Neural cell (in vitro differentiated cells): Measurements from ENCODE around the gene SPACA4.

Experiments used
- EP300 ChIP-seq: fragments of 450-650 bp; conservative IDR thresholded peaks from 2 replicates; pipeline ENCODE4 v1.6.1; 2014; ENCODE audit warnings: antibody characterized with exemption, mild to moderate bottlenecking, moderate library complexity; ENCODE audit not compliant: poor library complexity, severe bottlenecking
- EZH2 ChIP-seq: fragments of 200-600, 300-800 bp; shearing (Covaris generic), sonication (generic); IDR thresholded peaks from 2 replicates; pipeline ENCODE4 v1.6.1; 2014; ENCODE audit warnings: antibody characterized with exemption, low read length, borderline replicate concordance, mild to moderate bottlenecking; ENCODE audit not compliant: insufficient read depth, poor library complexity, severe bottlenecking
- MXI1 ChIP-seq: fragments of 450-650 bp; conservative IDR thresholded peaks from 2 replicates; pipeline ENCODE4 v1.6.1; 2014; ENCODE audit warnings: antibody characterized with exemption, mild to moderate bottlenecking; ENCODE audit not compliant: poor library complexity, severe bottlenecking
- POLR2AphosphoS5 ChIP-seq: IDR thresholded peaks from 2 replicates; pipeline ENCODE4 v1.6.1; 2012
- RAD21 ChIP-seq: fragments of 450-650 bp; conservative IDR thresholded peaks from 2 replicates; pipeline ENCODE4 v1.6.1; 2014; ENCODE audit warnings: antibody characterized with exemption, mild to moderate bottlenecking, moderate library complexity
- TAF1 ChIP-seq: IDR thresholded peaks from 2 replicates; pipeline ENCODE4 v1.6.1; 2012; ENCODE audit warnings: low read depth
- TF ChIP-seq, protein P1 (sequence below): fragments of 450-650 bp; IDR thresholded peaks from 2 replicates; pipeline ENCODE4 v1.5.1; 2014; ENCODE audit warnings: antibody characterized with exemption, mild to moderate bottlenecking, moderate library complexity; ENCODE audit not compliant: poor library complexity, severe bottlenecking
- TF ChIP-seq, protein P2 (sequence below): IDR thresholded peaks from 2 replicates; pipeline ENCODE4 v1.6.1; 2012; ENCODE audit warnings: borderline replicate concordance

DNA sequence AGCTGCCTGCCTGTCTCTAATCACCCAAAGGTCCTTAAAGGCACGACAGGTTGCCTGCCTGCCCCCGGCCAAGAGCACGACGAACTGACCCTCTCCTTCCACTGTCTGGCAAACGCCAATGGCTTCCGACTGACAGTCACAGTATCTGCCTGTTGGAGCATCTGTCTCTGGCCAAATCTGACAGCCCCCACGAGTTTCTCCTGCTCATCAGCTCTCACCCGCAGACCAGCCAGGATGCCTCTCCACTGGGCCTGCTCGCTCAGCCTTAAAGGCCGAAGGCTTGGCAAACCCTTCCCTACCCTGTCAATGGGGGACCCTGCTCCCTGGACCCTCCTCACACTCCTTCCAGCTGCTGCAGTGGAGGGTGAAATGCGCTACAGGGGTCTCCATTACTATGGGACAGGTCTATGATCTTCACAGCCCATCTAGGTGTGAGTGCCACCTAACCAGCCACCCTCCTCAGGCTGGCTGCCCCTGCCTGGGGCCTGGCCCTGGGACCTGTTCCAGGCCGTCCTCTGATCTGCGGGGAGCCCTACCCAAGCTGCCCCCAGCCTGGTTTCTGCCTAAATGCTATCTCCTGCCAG, 7.4 kb downstream of the SPACA4 start:
- TF ChIP-seq MXI1 (no peak), POLR2AphosphoS5 (no peak), EP300 (no peak), TAF1 (no peak), RAD21 (no peak), EZH2 (no peak)
- TF ChIP-seq, protein P1, sequence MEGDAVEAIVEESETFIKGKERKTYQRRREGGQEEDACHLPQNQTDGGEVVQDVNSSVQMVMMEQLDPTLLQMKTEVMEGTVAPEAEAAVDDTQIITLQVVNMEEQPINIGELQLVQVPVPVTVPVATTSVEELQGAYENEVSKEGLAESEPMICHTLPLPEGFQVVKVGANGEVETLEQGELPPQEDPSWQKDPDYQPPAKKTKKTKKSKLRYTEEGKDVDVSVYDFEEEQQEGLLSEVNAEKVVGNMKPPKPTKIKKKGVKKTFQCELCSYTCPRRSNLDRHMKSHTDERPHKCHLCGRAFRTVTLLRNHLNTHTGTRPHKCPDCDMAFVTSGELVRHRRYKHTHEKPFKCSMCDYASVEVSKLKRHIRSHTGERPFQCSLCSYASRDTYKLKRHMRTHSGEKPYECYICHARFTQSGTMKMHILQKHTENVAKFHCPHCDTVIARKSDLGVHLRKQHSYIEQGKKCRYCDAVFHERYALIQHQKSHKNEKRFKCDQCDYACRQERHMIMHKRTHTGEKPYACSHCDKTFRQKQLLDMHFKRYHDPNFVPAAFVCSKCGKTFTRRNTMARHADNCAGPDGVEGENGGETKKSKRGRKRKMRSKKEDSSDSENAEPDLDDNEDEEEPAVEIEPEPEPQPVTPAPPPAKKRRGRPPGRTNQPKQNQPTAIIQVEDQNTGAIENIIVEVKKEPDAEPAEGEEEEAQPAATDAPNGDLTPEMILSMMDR = no peak
- TF ChIP-seq, protein P2, sequence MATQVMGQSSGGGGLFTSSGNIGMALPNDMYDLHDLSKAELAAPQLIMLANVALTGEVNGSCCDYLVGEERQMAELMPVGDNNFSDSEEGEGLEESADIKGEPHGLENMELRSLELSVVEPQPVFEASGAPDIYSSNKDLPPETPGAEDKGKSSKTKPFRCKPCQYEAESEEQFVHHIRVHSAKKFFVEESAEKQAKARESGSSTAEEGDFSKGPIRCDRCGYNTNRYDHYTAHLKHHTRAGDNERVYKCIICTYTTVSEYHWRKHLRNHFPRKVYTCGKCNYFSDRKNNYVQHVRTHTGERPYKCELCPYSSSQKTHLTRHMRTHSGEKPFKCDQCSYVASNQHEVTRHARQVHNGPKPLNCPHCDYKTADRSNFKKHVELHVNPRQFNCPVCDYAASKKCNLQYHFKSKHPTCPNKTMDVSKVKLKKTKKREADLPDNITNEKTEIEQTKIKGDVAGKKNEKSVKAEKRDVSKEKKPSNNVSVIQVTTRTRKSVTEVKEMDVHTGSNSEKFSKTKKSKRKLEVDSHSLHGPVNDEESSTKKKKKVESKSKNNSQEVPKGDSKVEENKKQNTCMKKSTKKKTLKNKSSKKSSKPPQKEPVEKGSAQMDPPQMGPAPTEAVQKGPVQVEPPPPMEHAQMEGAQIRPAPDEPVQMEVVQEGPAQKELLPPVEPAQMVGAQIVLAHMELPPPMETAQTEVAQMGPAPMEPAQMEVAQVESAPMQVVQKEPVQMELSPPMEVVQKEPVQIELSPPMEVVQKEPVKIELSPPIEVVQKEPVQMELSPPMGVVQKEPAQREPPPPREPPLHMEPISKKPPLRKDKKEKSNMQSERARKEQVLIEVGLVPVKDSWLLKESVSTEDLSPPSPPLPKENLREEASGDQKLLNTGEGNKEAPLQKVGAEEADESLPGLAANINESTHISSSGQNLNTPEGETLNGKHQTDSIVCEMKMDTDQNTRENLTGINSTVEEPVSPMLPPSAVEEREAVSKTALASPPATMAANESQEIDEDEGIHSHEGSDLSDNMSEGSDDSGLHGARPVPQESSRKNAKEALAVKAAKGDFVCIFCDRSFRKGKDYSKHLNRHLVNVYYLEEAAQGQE = no peak
